Epithelial cell of alveolus of lung (primary cell): ENCODE measurements around the gene KDM4E. TPM values are rescaled to one million over a fixed set of nuclear protein-coding genes. Genes with fewer than 3 reads are reported as not detected.

ENCODE experiments used
- total RNA-seq: library from RNA; depleted of rRNA; stranded (reverse); fragments of >200 nt; gene quantifications from 2 replicates; pipeline ENCODE4 v1.2.1, GENCODE V29; 2015

KDM4E gene
- total RNA-seq = not detected in 2 replicates

DNA sequence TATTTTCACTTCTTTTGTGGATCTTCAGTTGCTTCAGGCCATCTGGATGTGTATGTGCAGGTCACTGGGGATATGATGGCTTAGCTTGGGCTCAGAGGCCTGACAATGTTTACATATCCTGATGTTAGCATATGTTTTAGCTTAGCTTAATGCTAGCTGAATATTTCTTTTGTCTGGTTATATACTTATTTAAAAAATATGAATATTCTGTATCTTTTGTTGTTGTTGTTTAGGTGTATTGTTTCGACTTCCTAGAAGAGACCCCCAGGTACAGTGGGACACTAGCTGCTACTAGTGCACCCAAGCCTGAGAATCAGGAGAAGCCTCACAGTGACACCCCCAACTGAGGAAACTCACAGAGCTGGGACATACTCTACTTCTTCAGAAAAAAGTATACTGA is at the start of gene KDM4E:
Gene KDM4E (plus strand): TSS at position 301 of the 400 bp plus-strand sequence. CDS start 300 bp downstream, outside the sequence.

DNA sequence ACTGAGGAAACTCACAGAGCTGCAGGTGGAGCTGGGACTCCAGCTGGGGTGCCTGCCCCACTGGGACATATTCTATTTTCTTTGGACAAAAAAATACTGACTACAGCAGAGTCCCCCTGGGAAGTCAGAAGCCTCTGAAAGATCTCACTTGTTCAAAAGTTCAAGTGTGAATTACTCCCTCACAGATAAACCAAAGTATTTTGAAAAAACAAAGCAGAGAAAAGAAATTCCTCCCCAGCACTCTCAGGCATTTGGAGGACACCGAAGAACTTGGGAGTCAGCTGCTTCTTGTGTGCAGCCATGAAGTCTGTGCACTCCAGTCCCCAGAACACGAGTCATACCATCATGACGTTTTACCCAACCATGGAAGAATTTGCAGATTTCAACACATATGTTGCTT is 24.1 kb downstream of the KDM4E start, which contains the start of gene KDM4F:
Gene KDM4F (plus strand): TSS at position 301 of the 400 bp plus-strand sequence.

DNA sequence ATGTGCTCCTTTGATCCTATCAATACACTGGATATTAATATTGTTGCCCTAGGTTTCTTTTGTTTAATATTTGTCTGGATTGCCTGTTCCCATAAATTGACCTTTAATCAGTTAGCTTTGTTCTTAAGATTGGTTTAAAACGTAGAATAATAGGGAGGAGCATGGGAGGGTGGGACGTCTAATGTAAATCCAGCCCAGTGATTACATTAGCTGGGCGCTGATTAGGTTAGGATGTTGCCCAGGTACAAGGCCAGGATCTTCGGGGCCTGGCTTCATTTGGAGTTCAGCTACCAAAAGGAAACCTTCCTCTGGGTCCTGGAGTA is 41.6 kb downstream of the KDM4E start, which contains the start of gene SRSF8:
Gene SRSF8 (plus strand): TSS at position 204 of the 323 bp plus-strand sequence. CDS start 308 bp downstream, outside the sequence.

Other genes starting within 250 kb of the KDM4E start
- gene CWC15, start 51.7 kb upstream of the KDM4E start, total RNA-seq = 32.1 and 54.4 TPM in 2 replicates
- gene KDM4D, start 51.5 kb upstream of the KDM4E start, total RNA-seq = 0.80 and 2.1 TPM in 2 replicates
- gene KDM4F, start 24.2 kb downstream of the KDM4E start, total RNA-seq = not detected in 2 replicates
- 16.0 and 22.1 TPM in 2 replicates for gene SRSF8, start 41.7 kb downstream of the KDM4E start, total RNA-seq
- gene ENDOD1, start 64.6 kb downstream of the KDM4E start, total RNA-seq = 7.6 and 20.7 TPM in 2 replicates
- 4.7 and 16.9 TPM in 2 replicates for gene SESN3, start 205.9 kb downstream of the KDM4E start, total RNA-seq